Adrenal gland (tissue), 19 donors: ENCODE measurements around the gene B4GALNT2. TPM values are rescaled to one million over a fixed set of nuclear protein-coding genes. Genes with fewer than 3 reads are reported as not detected.
A peak's percentile ranks its signal among the peaks of the same experiment; 100 is the strongest.
"Not testable (repeated sequence)": the region's sequence is repeated elsewhere in the genome, so short reads cannot be mapped to it uniquely, and the experiment has no call there.

Experiments used
- DNase-seq, 7 donors: peaks; one replicate each; pipeline ENCODE4 v3.0.0-alpha.2; 2019 to 2020
- H3K27ac ChIP-seq, 5 donors: fragments of 200-600 bp; sonication (generic) in 4 of 5; 1 replicate in 3 of 5; 2 replicates in 2 of 5; pipeline versions ENCODE4 v1.5.1 to v1.8.0; 2016 to 2020; ENCODE audit warnings: mild to moderate bottlenecking in 1 of 5
- H3K27me3 ChIP-seq: fragments of 200-600 bp; 2 replicates; pipeline ENCODE4 v1.8.0; 2021
- H3K36me3 ChIP-seq, 2 donors: fragments of 200-600 bp; replicated peaks in 1 of 2; 1 replicate in 1 of 2; 2 replicates in 1 of 2; pipeline versions ENCODE4 v1.5.1 to v1.8.0; 2018 to 2022
- H3K4me1 ChIP-seq, 2 donors: fragments of 200-600 bp; replicated peaks in 1 of 2; 1 replicate in 1 of 2; 2 replicates in 1 of 2; pipeline versions ENCODE4 v1.5.1 to v1.8.0; 2018 to 2021
- H3K4me3 ChIP-seq, 4 donors: fragments of 200-600 bp; sonication (generic) in 3 of 4; one replicate each; pipeline ENCODE4 v1.5.1; 2016 to 2018
- H3K9me3 ChIP-seq, 3 donors: fragments of 200-600 bp; sonication (generic) in 1 of 3; replicated peaks in 1 of 3; 1 replicate in 2 of 3; 2 replicates in 1 of 3; pipeline versions ENCODE4 v1.5.1 to v1.8.0; 2016 to 2021
- POLR2A ChIP-seq, 2 donors: fragments of 450-650 bp; IDR thresholded peaks; one replicate each; pipeline ENCODE4 v1.6.1; 2017; ENCODE audit warnings: antibody characterized with exemption in 2 of 2, mild to moderate bottlenecking in 2 of 2, moderate library complexity in 1 of 2
- WGBS, 4 donors: extraction: QIAGEN DNeasy Blood & Tissue Kit in 2 of 4; methylation state at CpG; one replicate each; pipeline versions ENCODE4 v1.1.5 to v1.1.7; 2013 to 2017; 5-methylcytosine and 5-hydroxymethylcytosine counted together
- intact Hi-C, 2 donors: fragments of 100-400 bp; cut with DNase I; formaldehyde crosslinking; loops; one replicate each; pipeline versions ENCODE4 v1.14.1 to v1.15.0; 2022 to 2023
- long read RNA-seq, 10 donors: library from polyadenylated mRNA in 3 of 10; unstranded in 2 of 10; stranded (forward) in 1 of 10; transcript quantifications; one replicate each; pipeline ENCODE4 v2.0.0 and lab custom pipeline, GENCODE V29; 2021 to 2026
- polyA plus RNA-seq, 3 donors: library from polyadenylated mRNA; stranded (reverse); fragments of 200-250 nt in 2 of 3; fragments of 350-450 nt in 1 of 3; fragmentation: Illumina TruSeq in 1 of 3; extraction: RNeasy Lipid Tissue Mini Kit (QIAGEN cat#74804) in 1 of 3; gene quantifications; one replicate each; pipeline ENCODE4 v1.2.3, GENCODE V29; 2013 to 2014
- total RNA-seq, 9 donors: library from RNA; depleted of rRNA in 4 of 9; stranded (reverse); fragments of >200 nt in 4 of 9; fragments of 120-200 nt in 1 of 9; fragmentation: NEBNext Ultra II Directional in 1 of 9; extraction: Animal tissue kit (Norgen Biotek cat#: 25700) in 1 of 9; gene quantifications; one replicate each; pipeline versions ENCODE4 v1.1.0 to v1.2.4, GENCODE V29; 2013 to 2023
- TF ChIP-seq, protein P1 (sequence below), 6 experiments: fragments of 450-650 bp in 4 of 6; fragments of 200-600 bp in 2 of 6; sonication (generic) in 1 of 6; IDR thresholded peaks; 1 replicate in 5 of 6; 2 replicates in 1 of 6; pipeline versions ENCODE4 v1.5.1 to v1.8.0; 2016 to 2021; ENCODE audit warnings: antibody characterized with exemption in 6 of 6, mild to moderate bottlenecking in 2 of 6, moderate library complexity in 1 of 6
- donor health status: healthy with polysubstance abuse.
- donor health status: Bipolar disorder and iron deficiency.
- donor health status: DM: yes; HTN: yes; CAD: no.
- donor health status: DM: no; HTN: no; CAD: no.
- donor health status: DM: no; HTN: no; CAD: no.
- donor health status: DM: yes; HTN: yes; CAD: no.

Gene B4GALNT2
- 1 to 10 TPM in 2 of 9 donors, under 1 TPM in 6, not detected in 1; 0.10 to 3.4 (median 0.41) TPM for total RNA-seq
- polyA plus RNA-seq, result under 1 TPM in 2 of 3 donors, not detected in 1; 0.04 to 0.10 TPM
- long read RNA-seq, donor 1, result 0 reads
- long read RNA-seq, donor 2, result 0 reads
- long read RNA-seq, donor 3, result 0 reads
- long read RNA-seq, donor 4, result 0 reads
- long read RNA-seq, donor 5, full-length matches to known transcripts, result 1 of 1 reads
- long read RNA-seq, donor 5, partial matches to known transcripts, result 0 of 1 reads
- long read RNA-seq, donor 5, other reads (novel, unspliced or antisense), result 0 of 1 reads
- long read RNA-seq, donor 6, result 0 reads
- long read RNA-seq, donor 7, result 0 reads
- long read RNA-seq, donor 8, result 0 reads
- long read RNA-seq, donor 9, result 0 reads
- long read RNA-seq, donor 10, result 0 reads

- intact Hi-C loops, result no loop called here
- TF ChIP-seq POLR2A (IDR thresholded peaks at IDR 0.05), result no peak
- TF ChIP-seq, protein P1, sequence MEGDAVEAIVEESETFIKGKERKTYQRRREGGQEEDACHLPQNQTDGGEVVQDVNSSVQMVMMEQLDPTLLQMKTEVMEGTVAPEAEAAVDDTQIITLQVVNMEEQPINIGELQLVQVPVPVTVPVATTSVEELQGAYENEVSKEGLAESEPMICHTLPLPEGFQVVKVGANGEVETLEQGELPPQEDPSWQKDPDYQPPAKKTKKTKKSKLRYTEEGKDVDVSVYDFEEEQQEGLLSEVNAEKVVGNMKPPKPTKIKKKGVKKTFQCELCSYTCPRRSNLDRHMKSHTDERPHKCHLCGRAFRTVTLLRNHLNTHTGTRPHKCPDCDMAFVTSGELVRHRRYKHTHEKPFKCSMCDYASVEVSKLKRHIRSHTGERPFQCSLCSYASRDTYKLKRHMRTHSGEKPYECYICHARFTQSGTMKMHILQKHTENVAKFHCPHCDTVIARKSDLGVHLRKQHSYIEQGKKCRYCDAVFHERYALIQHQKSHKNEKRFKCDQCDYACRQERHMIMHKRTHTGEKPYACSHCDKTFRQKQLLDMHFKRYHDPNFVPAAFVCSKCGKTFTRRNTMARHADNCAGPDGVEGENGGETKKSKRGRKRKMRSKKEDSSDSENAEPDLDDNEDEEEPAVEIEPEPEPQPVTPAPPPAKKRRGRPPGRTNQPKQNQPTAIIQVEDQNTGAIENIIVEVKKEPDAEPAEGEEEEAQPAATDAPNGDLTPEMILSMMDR (IDR thresholded peaks at IDR 0.05), result no peak
- Histone ChIP-seq H3K4me3 (peak within 1 kb of the TSS in 1 of 4 donors; percentile 49), H3K4me1 (peaks cover 7 to 8% of the 10 kb centered on the region in 2 donors), H3K27me3 (peaks cover 26% of the 10 kb centered on the region), H3K27ac (no peak within 1 kb of the TSS), H3K36me3 (no peaks in the 10 kb centered on the region), H3K9me3 (no peaks in the 10 kb centered on the region)
- DNase-seq, result peak in 5 of 7 donors; percentile 19 to 38 (median 31)
- 6 to 14% (median 8%) methylated on average over 19 to 65 of the region's 65 CpGs for WGBS, 4 donors
These were observed at the start of gene B4GALNT2 for GRCh38 chr17:49132699-49133364. Gene B4GALNT2 (plus strand): TSS chr17:49132769. CDS start chr17:49132793, 24 bp downstream.

DNA sequence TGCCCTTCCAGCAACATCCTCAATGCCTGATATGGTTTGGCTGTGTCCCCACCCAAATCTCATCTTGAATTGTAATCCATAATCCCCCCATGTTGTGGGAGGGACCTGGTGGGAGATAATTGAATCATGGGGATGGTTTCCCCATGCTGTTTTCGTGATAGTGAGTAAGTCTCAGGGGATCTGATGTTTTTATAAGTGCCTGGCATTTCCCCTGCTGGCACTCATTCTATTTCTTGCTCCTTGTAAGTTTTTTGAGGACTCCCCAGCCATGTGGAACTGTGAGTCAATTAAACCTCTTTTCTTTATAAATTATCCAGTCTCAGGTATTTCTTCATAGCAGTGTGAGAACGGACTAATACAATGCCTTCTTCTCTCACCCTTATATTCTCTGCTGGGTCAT lies 47.5 kb upstream of the B4GALNT2 start:
- intact Hi-C loops, H3K27ac ChIP-seq, DNase-seq, H3K36me3 ChIP-seq, H3K4me1 ChIP-seq, H3K4me3 ChIP-seq, H3K27me3 ChIP-seq, H3K9me3 ChIP-seq: not testable (repeated sequence)
- WGBS, 4 donors, result 63 to 76% (median 73%) methylated on average over 2 of the region's 2 CpGs

- Histone ChIP-seq H3K9me3 (no peaks in the 10 kb centered on the region), H3K36me3 (no peaks in the 10 kb centered on the region), H3K4me3 (no peak overlapping the region), H3K27me3 (no peaks in the 10 kb centered on the region), H3K27ac (no peak overlapping the region), H3K4me1 (no peaks in the 10 kb centered on the region)
- DNase-seq, result no peak
- 82 to 88% (median 85%) methylated on average over 5 of the region's 5 CpGs for WGBS, 4 donors
- intact Hi-C loops, result no loop called here
- TF ChIP-seq, protein P1 (IDR thresholded peaks at IDR 0.05), result no peak
- TF ChIP-seq POLR2A (IDR thresholded peaks at IDR 0.05), result no peak
These were observed 46.8 kb upstream of the B4GALNT2 start for GRCh38 chr17:49085565-49086315.

- Histone ChIP-seq H3K4me1 (no peaks in the 10 kb centered on the region), H3K27ac (no peak overlapping the region), H3K9me3 (no peaks in the 10 kb centered on the region), H3K36me3 (no peaks in the 10 kb centered on the region), H3K4me3 (no peak overlapping the region), H3K27me3 (no peaks in the 10 kb centered on the region)
- no peak for DNase-seq
- TF ChIP-seq, protein P1 (IDR thresholded peaks at IDR 0.05), result no peak
- TF ChIP-seq POLR2A (IDR thresholded peaks at IDR 0.05), result no peak
- 38 to 68% (median 62%) methylated on average over 1 of the region's 1 CpG for WGBS, 4 donors
- intact Hi-C loops, result no loop called here
These were observed 46.3 kb upstream of the B4GALNT2 start for GRCh38 chr17:49086316-49086605.
